Measurements from ENCODE around the gene ADAM22.

The ADAM22 gene

DNA sequence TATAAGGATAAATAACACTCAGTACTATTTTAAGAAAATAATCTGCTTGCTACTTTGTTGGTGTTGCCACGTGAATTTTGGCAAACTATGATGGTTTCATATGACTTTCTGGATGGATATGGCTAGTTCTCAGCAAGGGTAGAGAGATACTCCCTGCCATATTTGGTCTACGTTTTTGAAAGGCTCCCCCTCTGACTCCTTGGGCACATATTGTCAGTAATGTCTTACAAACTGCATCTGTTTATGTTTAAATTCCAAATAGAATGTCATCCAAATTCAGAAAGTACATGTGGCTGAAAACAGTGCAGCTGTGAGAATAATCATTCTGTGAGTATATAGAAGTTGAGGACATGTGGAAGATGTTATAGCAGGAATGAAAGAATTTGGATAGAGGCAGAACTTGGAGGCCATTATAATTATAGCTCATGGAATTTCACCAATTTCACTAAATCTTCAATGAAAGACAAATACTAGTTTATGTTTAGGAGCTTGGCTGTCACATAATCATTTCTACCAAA lies 178.0 kb downstream of the ADAM22 start:
- Histone ChIP-seq H3K27me3 (ENCODE audit: control insufficient read depth in 1 of 2, insufficient read depth in 2 of 2, low read length in 2 of 2) (no peaks in the 10 kb centered on the region), H3K9ac (ENCODE audit: low read length) (no peak overlapping the region), H3K4me3 (ENCODE audit: low read depth in 1 of 2, low read length in 2 of 2) (no peak overlapping the region), H3K27ac (ENCODE audit: low read depth, low read length) (no peak overlapping the region), H3K4me1 (ENCODE audit: insufficient read depth, low read length) (no peaks in the 10 kb centered on the region), H3K36me3 (ENCODE audit: insufficient read depth, low read length) (no peaks in the 10 kb centered on the region), H3K9me3 (ENCODE audit: low read length) (no peaks in the 10 kb centered on the region)

- H3K4me1 ChIP-seq (ENCODE audit: insufficient read depth, low read length), result no peaks in the 10 kb centered on the region
- no peak overlapping the region for H3K27ac ChIP-seq (ENCODE audit: low read depth, low read length)
- no peak overlapping the region for H3K4me3 ChIP-seq (ENCODE audit: low read depth in 1 of 2, low read length in 2 of 2)
- no peak overlapping the region for H3K9ac ChIP-seq (ENCODE audit: low read length)
- no peaks in the 10 kb centered on the region for H3K27me3 ChIP-seq (ENCODE audit: control insufficient read depth in 1 of 2, insufficient read depth in 2 of 2, low read length in 2 of 2)
- H3K9me3 ChIP-seq (ENCODE audit: low read length), result no peaks in the 10 kb centered on the region
- H3K36me3 ChIP-seq (ENCODE audit: insufficient read depth, low read length), result no peaks in the 10 kb centered on the region
Observed at GRCh38 chr7:88115258-88115796, 181.3 kb downstream of the ADAM22 start.

DNA sequence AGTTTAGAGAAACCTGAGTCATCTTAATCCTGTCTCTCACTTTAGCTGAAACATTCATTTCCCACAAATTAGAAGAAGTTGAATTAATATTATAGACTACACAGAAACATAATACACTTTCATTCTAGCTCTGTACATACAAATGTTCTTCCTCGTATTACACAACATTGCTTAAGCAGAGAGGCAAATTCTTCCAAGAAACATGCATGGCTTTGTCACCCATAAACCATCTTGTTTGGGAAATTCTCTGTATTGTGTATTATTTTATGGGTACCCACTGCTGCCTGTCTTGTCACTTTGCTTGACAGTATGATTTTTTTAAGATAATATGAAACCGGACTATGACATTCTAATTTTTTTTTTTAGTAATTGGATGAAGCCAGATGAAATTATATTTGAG lies 181.8 kb downstream of the ADAM22 start:
- H3K4me3 ChIP-seq (ENCODE audit: low read depth in 1 of 2, low read length in 2 of 2), result no peak overlapping the region
- H3K36me3 ChIP-seq (ENCODE audit: insufficient read depth, low read length), result no peaks in the 10 kb centered on the region
- H3K27ac ChIP-seq (ENCODE audit: low read depth, low read length), result no peak overlapping the region
- no peaks in the 10 kb centered on the region for H3K9me3 ChIP-seq (ENCODE audit: low read length)
- H3K9ac ChIP-seq (ENCODE audit: low read length), result no peak overlapping the region
- H3K27me3 ChIP-seq (ENCODE audit: control insufficient read depth in 1 of 2, insufficient read depth in 2 of 2, low read length in 2 of 2), result no peaks in the 10 kb centered on the region
- no peaks in the 10 kb centered on the region for H3K4me1 ChIP-seq (ENCODE audit: insufficient read depth, low read length)

DNA sequence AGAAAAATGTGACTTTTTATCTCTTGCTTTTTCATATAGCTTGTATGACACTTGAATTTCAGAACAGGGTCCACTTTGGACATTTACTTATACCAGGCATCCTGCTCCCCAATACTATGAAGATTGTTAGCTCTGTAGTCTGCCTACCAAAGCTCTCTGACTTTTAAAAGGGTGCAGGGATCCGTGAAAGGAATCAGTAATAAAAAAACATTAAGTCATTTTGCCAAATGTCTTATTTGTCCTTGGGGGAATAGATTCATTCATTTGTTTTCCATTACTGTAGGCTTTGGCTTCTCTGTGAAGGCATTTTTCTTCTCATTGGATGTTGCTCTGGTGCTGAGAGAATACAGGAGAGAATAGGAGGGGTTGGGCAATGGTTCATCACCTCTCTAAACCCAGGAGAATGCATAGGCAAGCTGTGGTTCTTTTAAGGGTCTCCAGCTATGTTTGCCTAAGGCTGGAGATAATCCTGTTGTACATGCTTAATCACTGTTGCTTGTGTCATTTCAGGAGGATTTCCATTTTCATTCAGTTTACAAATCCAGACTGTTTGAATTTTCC lies 182.3 kb downstream of the ADAM22 start:
- no peaks in the 10 kb centered on the region for H3K36me3 ChIP-seq (ENCODE audit: insufficient read depth, low read length)
- no peaks in the 10 kb centered on the region for H3K9me3 ChIP-seq (ENCODE audit: low read length)
- no peak overlapping the region for H3K4me3 ChIP-seq (ENCODE audit: low read depth in 1 of 2, low read length in 2 of 2)
- H3K27ac ChIP-seq (ENCODE audit: low read depth, low read length), result no peak overlapping the region
- no peaks in the 10 kb centered on the region for H3K4me1 ChIP-seq (ENCODE audit: insufficient read depth, low read length)
- H3K27me3 ChIP-seq (ENCODE audit: control insufficient read depth in 1 of 2, insufficient read depth in 2 of 2, low read length in 2 of 2), result no peaks in the 10 kb centered on the region
- H3K9ac ChIP-seq (ENCODE audit: low read length), result no peak overlapping the region

DNA sequence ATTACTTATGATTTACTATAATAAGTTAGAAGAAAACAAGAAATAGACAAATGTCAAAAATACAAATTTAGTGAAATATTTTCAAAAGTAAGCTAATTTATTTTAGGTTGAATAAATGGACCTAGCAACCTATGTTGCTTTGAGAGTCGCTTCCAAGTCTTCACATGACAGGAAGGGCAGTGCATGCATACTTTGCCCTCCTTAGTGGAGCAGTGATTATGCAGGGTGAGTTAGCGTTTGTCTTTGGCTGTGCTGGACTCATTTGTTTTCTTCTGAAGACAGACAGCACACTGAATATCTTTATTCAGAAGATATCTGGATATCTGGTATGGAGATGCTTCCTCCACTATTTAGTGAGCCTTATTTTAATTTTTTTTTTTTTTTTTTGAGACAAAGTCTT lies 183.3 kb downstream of the ADAM22 start:
- H3K9ac ChIP-seq (ENCODE audit: low read length), result no peak overlapping the region
- H3K9me3 ChIP-seq (ENCODE audit: low read length), result no peaks in the 10 kb centered on the region
- H3K4me1 ChIP-seq (ENCODE audit: insufficient read depth, low read length), result no peaks in the 10 kb centered on the region
- H3K4me3 ChIP-seq (ENCODE audit: low read depth in 1 of 2, low read length in 2 of 2), result no peak overlapping the region
- H3K36me3 ChIP-seq (ENCODE audit: insufficient read depth, low read length), result no peaks in the 10 kb centered on the region
- no peak overlapping the region for H3K27ac ChIP-seq (ENCODE audit: low read depth, low read length)
- no peaks in the 10 kb centered on the region for H3K27me3 ChIP-seq (ENCODE audit: control insufficient read depth in 1 of 2, insufficient read depth in 2 of 2, low read length in 2 of 2)

- Histone ChIP-seq H3K4me1 (ENCODE audit: insufficient read depth, low read length) (no peaks in the 10 kb centered on the region), H3K27me3 (ENCODE audit: control insufficient read depth in 1 of 2, insufficient read depth in 2 of 2, low read length in 2 of 2) (no peaks in the 10 kb centered on the region), H3K9me3 (ENCODE audit: low read length) (no peaks in the 10 kb centered on the region), H3K9ac (ENCODE audit: low read length) (no peak overlapping the region), H3K4me3 (ENCODE audit: low read depth in 1 of 2, low read length in 2 of 2) (no peak overlapping the region), H3K36me3 (ENCODE audit: insufficient read depth, low read length) (no peaks in the 10 kb centered on the region), H3K27ac (ENCODE audit: low read depth, low read length) (no peak overlapping the region)
Observed at GRCh38 chr7:88121335-88121734, 187.3 kb downstream of the ADAM22 start.

DNA sequence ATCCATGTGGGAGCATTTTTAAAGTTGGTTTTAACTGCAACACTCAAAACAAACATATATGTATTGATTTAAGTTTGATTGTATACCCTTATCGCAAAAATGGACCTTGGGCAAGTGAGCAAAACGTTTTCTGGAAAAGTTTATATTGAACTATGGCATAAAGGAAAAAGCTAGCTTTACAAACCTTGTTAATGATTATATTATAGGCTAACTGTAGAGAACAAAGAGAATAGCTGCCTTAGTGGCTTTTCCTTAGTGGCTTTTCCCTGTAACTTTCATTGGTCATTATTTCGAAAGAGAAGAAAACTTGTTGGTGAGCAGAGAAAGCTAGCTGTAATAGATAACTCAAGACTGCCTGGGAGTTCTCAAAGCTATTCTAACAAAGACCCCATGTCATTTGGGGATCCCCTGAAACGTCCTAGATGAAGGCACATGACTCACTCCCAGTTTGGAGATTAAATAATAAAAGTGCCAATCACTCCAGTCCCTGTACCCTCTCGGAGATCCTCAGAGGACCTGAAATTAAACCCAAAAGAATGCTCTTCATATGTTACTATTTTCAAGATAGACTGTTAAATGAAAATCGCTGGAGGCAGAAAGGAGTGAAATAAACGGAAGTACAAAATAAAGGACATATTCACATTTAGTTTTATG lies 193.7 kb downstream of the ADAM22 start:
- Histone ChIP-seq H3K27ac (ENCODE audit: low read depth, low read length) (no peak overlapping the region), H3K9me3 (ENCODE audit: low read length) (no peaks in the 10 kb centered on the region)

GRCh38 chr7:88132725-88133124 lies 198.7 kb downstream of the ADAM22 start:
- H3K9ac ChIP-seq (ENCODE audit: low read length), result no peak overlapping the region
- H3K27ac ChIP-seq (ENCODE audit: low read depth, low read length), result no peak overlapping the region
- no peaks in the 10 kb centered on the region for H3K36me3 ChIP-seq (ENCODE audit: insufficient read depth, low read length)
- no peak overlapping the region for H3K4me3 ChIP-seq (ENCODE audit: low read depth in 1 of 2, low read length in 2 of 2)
- no peaks in the 10 kb centered on the region for H3K4me1 ChIP-seq (ENCODE audit: insufficient read depth, low read length)
- H3K27me3 ChIP-seq (ENCODE audit: control insufficient read depth in 1 of 2, insufficient read depth in 2 of 2, low read length in 2 of 2), result no peaks in the 10 kb centered on the region
- no peaks in the 10 kb centered on the region for H3K9me3 ChIP-seq (ENCODE audit: low read length)

More for the DNA sequence above, 193.7 kb downstream of the ADAM22 start:
- Histone ChIP-seq H3K27me3 (ENCODE audit: control insufficient read depth in 1 of 2, insufficient read depth in 2 of 2, low read length in 2 of 2) (no peaks in the 10 kb centered on the region), H3K9ac (ENCODE audit: low read length) (no peak overlapping the region), H3K4me3 (ENCODE audit: low read depth in 1 of 2, low read length in 2 of 2) (no peak overlapping the region), H3K4me1 (ENCODE audit: insufficient read depth, low read length) (no peaks in the 10 kb centered on the region), H3K36me3 (ENCODE audit: insufficient read depth, low read length) (no peaks in the 10 kb centered on the region)

DNA sequence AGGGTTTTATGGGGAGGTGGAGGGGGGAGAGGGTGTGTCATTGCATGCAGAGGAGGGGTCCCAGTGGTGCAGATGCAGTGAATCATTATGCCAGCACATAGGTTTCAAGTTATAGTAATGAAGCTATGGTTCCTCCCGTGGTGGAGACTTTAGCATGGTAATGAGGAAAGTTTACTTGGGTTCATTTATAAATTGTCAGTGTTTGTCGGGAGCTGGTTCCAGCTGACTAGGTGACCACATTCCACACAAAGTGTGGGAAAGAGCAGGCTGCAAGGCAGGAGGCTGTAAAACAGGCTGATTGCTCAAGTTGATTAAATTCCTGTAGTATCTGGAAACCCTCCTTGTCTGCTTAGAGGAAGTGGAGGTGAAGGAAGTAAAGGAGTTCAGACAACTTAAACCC lies 206.9 kb downstream of the ADAM22 start:
- Histone ChIP-seq H3K9me3 (ENCODE audit: low read length) (no peaks in the 10 kb centered on the region), H3K27me3 (ENCODE audit: control insufficient read depth in 1 of 2, insufficient read depth in 2 of 2, low read length in 2 of 2) (no peaks in the 10 kb centered on the region), H3K4me1 (ENCODE audit: insufficient read depth, low read length) (no peaks in the 10 kb centered on the region), H3K9ac (ENCODE audit: low read length) (no peak overlapping the region), H3K4me3 (ENCODE audit: low read depth in 1 of 2, low read length in 2 of 2) (no peak overlapping the region), H3K27ac (ENCODE audit: low read depth, low read length) (no peak overlapping the region), H3K36me3 (ENCODE audit: insufficient read depth, low read length) (no peaks in the 10 kb centered on the region)

GRCh38 chr7:88141479-88141878 lies 207.4 kb downstream of the ADAM22 start:
- H3K9ac ChIP-seq (ENCODE audit: low read length), result no peak overlapping the region
- no peaks in the 10 kb centered on the region for H3K27me3 ChIP-seq (ENCODE audit: control insufficient read depth in 1 of 2, insufficient read depth in 2 of 2, low read length in 2 of 2)
- no peak overlapping the region for H3K27ac ChIP-seq (ENCODE audit: low read depth, low read length)
- H3K9me3 ChIP-seq (ENCODE audit: low read length), result no peaks in the 10 kb centered on the region
- no peak overlapping the region for H3K4me3 ChIP-seq (ENCODE audit: low read depth in 1 of 2, low read length in 2 of 2)
- H3K4me1 ChIP-seq (ENCODE audit: insufficient read depth, low read length), result peaks cover 5% of the 10 kb centered on the region
- no peaks in the 10 kb centered on the region for H3K36me3 ChIP-seq (ENCODE audit: insufficient read depth, low read length)

DNA sequence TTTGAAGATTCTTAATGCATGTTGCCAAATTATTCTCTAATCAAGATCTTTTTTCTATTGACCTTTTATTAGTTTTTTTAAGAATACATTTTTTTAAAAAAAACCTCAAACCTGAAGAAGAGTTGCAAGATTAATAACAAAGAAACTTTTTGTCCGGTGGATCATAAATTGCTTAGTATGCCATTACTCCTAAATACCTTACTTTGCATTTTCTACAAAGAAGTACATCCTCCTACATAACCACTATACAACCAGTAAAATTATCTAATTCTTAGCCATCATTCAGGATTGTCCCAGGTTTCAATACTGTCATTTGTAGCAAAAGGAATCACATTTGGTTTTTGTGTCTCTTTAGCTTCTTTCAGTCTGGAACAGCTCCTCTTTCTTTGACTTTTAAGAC lies 207.9 kb downstream of the ADAM22 start:
- H3K4me1 ChIP-seq (ENCODE audit: insufficient read depth, low read length), result peaks cover 5% of the 10 kb centered on the region
- H3K27me3 ChIP-seq (ENCODE audit: control insufficient read depth in 1 of 2, insufficient read depth in 2 of 2, low read length in 2 of 2), result no peaks in the 10 kb centered on the region
- H3K4me3 ChIP-seq (ENCODE audit: low read depth in 1 of 2, low read length in 2 of 2), result no peak overlapping the region
- H3K36me3 ChIP-seq (ENCODE audit: insufficient read depth, low read length), result no peaks in the 10 kb centered on the region
- H3K9me3 ChIP-seq (ENCODE audit: low read length), result no peaks in the 10 kb centered on the region
- no peak overlapping the region for H3K9ac ChIP-seq (ENCODE audit: low read length)
- H3K27ac ChIP-seq (ENCODE audit: low read depth, low read length), result no peak overlapping the region

- no peaks in the 10 kb centered on the region for H3K36me3 ChIP-seq (ENCODE audit: insufficient read depth, low read length)
- no peak overlapping the region for H3K9ac ChIP-seq (ENCODE audit: low read length)
- H3K4me3 ChIP-seq (ENCODE audit: low read depth in 1 of 2, low read length in 2 of 2), result no peak overlapping the region
- H3K9me3 ChIP-seq (ENCODE audit: low read length), result no peaks in the 10 kb centered on the region
- no peak overlapping the region for H3K27ac ChIP-seq (ENCODE audit: low read depth, low read length)
- H3K4me1 ChIP-seq (ENCODE audit: insufficient read depth, low read length), result peaks cover 5% of the 10 kb centered on the region
- H3K27me3 ChIP-seq (ENCODE audit: control insufficient read depth in 1 of 2, insufficient read depth in 2 of 2, low read length in 2 of 2), result no peaks in the 10 kb centered on the region
Observed at GRCh38 chr7:88146616-88147015, 212.6 kb downstream of the ADAM22 start.
